HG02970 (cell line): ENCODE measurements around the gene CAPN9.

Source experiments
- ATAC-seq: cut with Tn5 transposase; IDR thresholded peaks from one replicate; pipeline ENCODE4 v1.9.1; 2021; ENCODE audit warnings: mild to moderate bottlenecking, moderate library complexity, moderate number of reproducible peaks; ENCODE audit not compliant: unreplicated experiment, low FRiP score

Gene CAPN9

GRCh38 chr1:230818367-230818766, 71.2 kb downstream of the CAPN9 start:
- ATAC-seq = no peak

GRCh38 chr1:230818901-230819300, 71.7 kb downstream of the CAPN9 start:
- ATAC-seq = no peak

GRCh38 chr1:230819976-230820375, 72.8 kb downstream of the CAPN9 start:
- no peak for ATAC-seq

- no peak for ATAC-seq
These were observed 73.4 kb downstream of the CAPN9 start for GRCh38 chr1:230820568-230820967.

- no peak for ATAC-seq
These were observed 74.2 kb downstream of the CAPN9 start for GRCh38 chr1:230821346-230821745.

- no peak for ATAC-seq
These were observed 74.9 kb downstream of the CAPN9 start for GRCh38 chr1:230822092-230822581.

GRCh38 chr1:230823426-230823825, 76.2 kb downstream of the CAPN9 start:
- no peak for ATAC-seq

GRCh38 chr1:230823931-230824381, 76.8 kb downstream of the CAPN9 start:
- ATAC-seq = no peak

GRCh38 chr1:230824551-230824918, 77.3 kb downstream of the CAPN9 start:
- ATAC-seq = no peak

- no peak for ATAC-seq
These were observed 77.9 kb downstream of the CAPN9 start for GRCh38 chr1:230824919-230825721.

GRCh38 chr1:230825761-230826160, 78.6 kb downstream of the CAPN9 start:
- ATAC-seq = no peak

GRCh38 chr1:230826166-230826875, 79.1 kb downstream of the CAPN9 start:
- no peak for ATAC-seq

GRCh38 chr1:230827081-230827681, 80.0 kb downstream of the CAPN9 start:
- no peak for ATAC-seq

- no peak for ATAC-seq
These were observed 80.6 kb downstream of the CAPN9 start for GRCh38 chr1:230827801-230828200.

- ATAC-seq = no peak
These were observed 81.2 kb downstream of the CAPN9 start for GRCh38 chr1:230828421-230828820.

- ATAC-seq = no peak
These were observed 84.6 kb downstream of the CAPN9 start for GRCh38 chr1:230831771-230832170.

GRCh38 chr1:230832476-230832875, 85.3 kb downstream of the CAPN9 start:
- no peak for ATAC-seq

- ATAC-seq = no peak
These were observed 86.3 kb downstream of the CAPN9 start for GRCh38 chr1:230833511-230833910.

GRCh38 chr1:230834292-230834691, 87.1 kb downstream of the CAPN9 start:
- ATAC-seq = no peak

- no peak for ATAC-seq
These were observed 89.2 kb downstream of the CAPN9 start for GRCh38 chr1:230836347-230836746.

- ATAC-seq = no peak
These were observed 89.6 kb downstream of the CAPN9 start for GRCh38 chr1:230836793-230837192.
